Esophagus muscularis mucosa (tissue), 4 donors: ENCODE data around the gene GFI1B. TPM values are rescaled to one million over a fixed set of nuclear protein-coding genes. Genes with fewer than 3 reads are reported as not detected.
"Not testable (repeated sequence)": the region's sequence is repeated elsewhere in the genome, so short reads cannot be mapped to it uniquely, and the experiment has no call there.

Source experiments
- DNase-seq: peaks from one replicate; pipeline ENCODE4 v3.0.0-alpha.2; 2017; ENCODE audit errors: extremely low spot score
- H3K27ac ChIP-seq, 4 donors: fragments of 200-600 bp; sonication (generic); replicated peaks in 1 of 4; 1 replicate in 3 of 4; 2 replicates in 1 of 4; pipeline ENCODE4 v1.5.1; 2016 to 2019; ENCODE audit warnings: mild to moderate bottlenecking in 1 of 4
- H3K27me3 ChIP-seq, 4 donors: fragments of 200-600 bp; sonication (generic); one replicate each; pipeline versions ENCODE4 v1.5.1 to v1.6.0; 2016 to 2019
- H3K36me3 ChIP-seq, 4 donors: fragments of 200-600 bp; sonication (generic); one replicate each; pipeline ENCODE4 v1.5.1; 2016 to 2019
- H3K4me1 ChIP-seq, 4 donors: fragments of 200-600 bp; sonication (generic); one replicate each; pipeline ENCODE4 v1.5.1; 2016 to 2019
- H3K4me3 ChIP-seq, 4 donors: fragments of 200-600 bp; sonication (generic); 1 replicate in 2 of 4; 2 replicates in 2 of 4; pipeline ENCODE4 v1.5.1; 2016 to 2019; ENCODE audit warnings: mild to moderate bottlenecking in 4 of 4, moderate library complexity in 1 of 4
- H3K9me3 ChIP-seq, 4 donors: fragments of 200-600 bp; sonication (generic); 1 replicate in 3 of 4; 2 replicates in 1 of 4; pipeline ENCODE4 v1.5.1; 2016 to 2019
- CTCF ChIP-seq, 3 experiments: fragments of 200-600 bp in 2 of 3; fragments of 450-650 bp in 1 of 3; sonication (generic) in 2 of 3; IDR thresholded peaks; one replicate each; pipeline ENCODE4 v1.5.1; 2017 to 2019; ENCODE audit warnings: antibody characterized with exemption in 3 of 3, mild to moderate bottlenecking in 2 of 3, moderate library complexity in 1 of 3
- EP300 ChIP-seq: sonication (generic); formaldehyde crosslinking; IDR thresholded peaks from one replicate; pipeline ENCODE4 v1.6.1; 2017; ENCODE audit warnings: antibody characterized with exemption
- POLR2A ChIP-seq: fragments of 450-650 bp; IDR thresholded peaks from one replicate; pipeline ENCODE4 v1.6.1; 2017; ENCODE audit warnings: antibody characterized with exemption, moderate library complexity, mild to moderate bottlenecking, low read depth
- POLR2AphosphoS5 ChIP-seq, 2 donors: sonication (generic); formaldehyde crosslinking; IDR thresholded peaks; one replicate each; pipeline ENCODE4 v1.6.1; 2017; ENCODE audit warnings: antibody characterized with exemption in 2 of 2
- WGBS: methylation state at CpG from one replicate; pipeline ENCODE4 v1.1.5; 2018; 5-methylcytosine and 5-hydroxymethylcytosine counted together
- intact Hi-C: fragments of 100-400 bp; cut with DNase I; formaldehyde crosslinking; loops from one replicate; pipeline ENCODE4 v1.15.1; 2023
- total RNA-seq, 4 donors: library from RNA; depleted of rRNA; stranded (reverse); fragments of >200 nt; gene quantifications; one replicate each; pipeline versions ENCODE4 v1.1.0 to v1.2.1, GENCODE V29; 2016

Gene GFI1B
- total RNA-seq, 4 donors from 2014 or later: 0.17 TPM; not detected in 3

- TF ChIP-seq POLR2AphosphoS5 (IDR thresholded peaks at IDR 0.05) (no peak), POLR2A (no peak), EP300 (no peak), CTCF (IDR thresholded peaks at IDR 0.05) (no peak)
- Histone ChIP-seq H3K4me1 (peaks cover 0 to 5% (median 0%) of the 10 kb centered on the region in 4 donors), H3K9me3 (no peaks in the 10 kb centered on the region), H3K27ac (no peak overlapping the region), H3K4me3 (no peak overlapping the region), H3K36me3 (no peaks in the 10 kb centered on the region), H3K27me3 (peaks cover 0 to 94% (median 13%) of the 10 kb centered on the region in 4 donors)
- DNase-seq: no peak
- 86% methylated on average over 17 of the region's 23 CpGs for WGBS
- intact Hi-C loops: no loop called here
These were observed 11.0 kb downstream of the GFI1B start for GRCh38 chr9:132989414-132989996.

- WGBS: 75% methylated on average over 4 of the region's 4 CpGs
- H3K4me1 ChIP-seq, DNase-seq, H3K4me3 ChIP-seq, H3K9me3 ChIP-seq, H3K36me3 ChIP-seq, intact Hi-C loops, H3K27ac ChIP-seq: not testable (repeated sequence)
- peaks cover 0 to 94% (median 15%) of the 10 kb centered on the region in 4 donors for H3K27me3 ChIP-seq
These were observed 11.6 kb downstream of the GFI1B start for GRCh38 chr9:132989998-132990557.

GRCh38 chr9:132990781-132991180 is 12.3 kb downstream of the GFI1B start:
- no peak overlapping the region for H3K4me3 ChIP-seq
- TF ChIP-seq EP300 (no peak), POLR2AphosphoS5 (IDR thresholded peaks at IDR 0.05) (no peak), CTCF (IDR thresholded peaks at IDR 0.05) (no peak)
- peaks cover 0 to 94% (median 15%) of the 10 kb centered on the region in 4 donors for H3K27me3 ChIP-seq
- H3K36me3 ChIP-seq: no peaks in the 10 kb centered on the region
- no peak for DNase-seq
- intact Hi-C loops: no loop called here
- H3K27ac ChIP-seq: no peak overlapping the region
- WGBS: 97% methylated on average over 10 of the region's 14 CpGs
- H3K4me1 ChIP-seq: peaks cover 0 to 5% (median 0%) of the 10 kb centered on the region in 4 donors
- no peaks in the 10 kb centered on the region for H3K9me3 ChIP-seq

- Histone ChIP-seq H3K36me3 (no peaks in the 10 kb centered on the region), H3K27ac (no peak overlapping the region), H3K4me3 (no peak overlapping the region), H3K4me1 (peaks cover 0 to 4% (median 0%) of the 10 kb centered on the region in 4 donors), H3K9me3 (no peaks in the 10 kb centered on the region), H3K27me3 (peaks cover 0 to 96% (median 15%) of the 10 kb centered on the region in 4 donors)
- DNase-seq: no peak
- intact Hi-C loops: no loop called here
- 26% methylated on average over 15 of the region's 16 CpGs for whole genome bisulfite sequencing
- TF ChIP-seq CTCF (IDR thresholded peaks at IDR 0.05): no peak
- no peak for TF ChIP-seq POLR2A
- no peak for TF ChIP-seq POLR2AphosphoS5 (IDR thresholded peaks at IDR 0.05)
- TF ChIP-seq EP300: no peak
These were observed 13.1 kb downstream of the GFI1B start for GRCh38 chr9:132991351-132992300.

GRCh38 chr9:132993511-132993939 is 15.0 kb downstream of the GFI1B start:
- WGBS: 55% methylated on average over 13 of the region's 14 CpGs
- Histone ChIP-seq H3K4me3 (no peak overlapping the region), H3K27ac (no peak overlapping the region), H3K9me3 (no peaks in the 10 kb centered on the region), H3K36me3 (no peaks in the 10 kb centered on the region), H3K27me3 (peaks cover 0 to 87% (median 15%) of the 10 kb centered on the region in 4 donors), H3K4me1 (no peaks in the 10 kb centered on the region)
- intact Hi-C loops: no loop called here
- TF ChIP-seq CTCF (IDR thresholded peaks at IDR 0.05): no peak
- no peak for TF ChIP-seq POLR2AphosphoS5 (IDR thresholded peaks at IDR 0.05)
- TF ChIP-seq EP300: no peak
- TF ChIP-seq POLR2A: no peak
- no peak for DNase-seq
